ENCODE data around the gene MUS81. TPM values are rescaled to one million over a fixed set of nuclear protein-coding genes. Genes with fewer than 3 reads are reported as not detected.

Gene MUS81
- total and polyA plus RNA-seq, 2 of the 4 experiments (the other 2 are of a cell fraction), result 23.7 to 47.9 TPM

GRCh38 chr11:65851083-65851579 is 9.1 kb upstream of the MUS81 start:
- Histone ChIP-seq H4K5ac (ENCODE audit: low read depth, low read length) (no peak overlapping the region), H3K9ac (ENCODE audit: low read depth, low read length) (no peak overlapping the region), H3K27ac (ENCODE audit: insufficient read depth, low read length) (no peak overlapping the region), H3K23ac (ENCODE audit: low read depth, low read length) (no peak overlapping the region), H3K4me2 (ENCODE audit: low read depth, low read length) (no peak overlapping the region), H4K20me1 (ENCODE audit: insufficient read depth, low read length) (peaks cover 62% of the 10 kb centered on the region), H3K4me1 (ENCODE audit: control insufficient read depth, insufficient read depth, low read length) (peaks cover 3% of the 10 kb centered on the region; the same call in 1 of the 2 replicates), H3K56ac (ENCODE audit: extremely low read depth, insufficient read depth, low read length) (no peak overlapping the region), H3K4me3 (ENCODE audit: insufficient read depth, low read depth, low read length) (no peak overlapping the region), H3K14ac (replicated peaks; ENCODE audit: low read depth, low read length) (no peak overlapping the region), H2BK120ac (ENCODE audit: low read depth, low read length) (no peak overlapping the region), H2AFZ (replicated peaks; ENCODE audit: low read length, poor library complexity) (peak overlapping the region; percentile 34), H3K9me1 (ENCODE audit: insufficient read depth, low read length) (peaks cover 27% of the 10 kb centered on the region), H3K27me3 (ENCODE audit: control insufficient read depth, insufficient read depth, low read length) (no peaks in the 10 kb centered on the region), H3K79me1 (ENCODE audit: low read depth in 1 of 2, low read length in 2 of 2) (peaks cover 20 to 48% of the 10 kb centered on the region in 2 experiments), H2BK20ac (ENCODE audit: low read depth, low read length) (no peak overlapping the region), H3K4ac (ENCODE audit: low read depth, low read length) (no peak overlapping the region), H2AK9ac (replicated peaks; ENCODE audit: low read depth, low read length, poor library complexity) (peak overlapping the region; percentile 71), H2BK5ac (ENCODE audit: low read depth, low read length, poor library complexity, severe bottlenecking) (no peak overlapping the region), H3K18ac (ENCODE audit: low read depth, low read length) (no peak overlapping the region), H4K8ac (ENCODE audit: low read depth in 2 of 2, low read length in 2 of 2) (no peak overlapping the region), H3K9me3 (ENCODE audit: control insufficient read depth, insufficient read depth, low read length) (no peaks in the 10 kb centered on the region), H4K91ac (ENCODE audit: insufficient read depth, low read depth, low read length) (no peak overlapping the region), H2BK15ac (ENCODE audit: low read depth, low read length) (no peak overlapping the region), H2AK5ac (ENCODE audit: low read depth, low read length) (no peak overlapping the region), H3K36me3 (ENCODE audit: control insufficient read depth, insufficient read depth, low read length) (peaks cover 53% of the 10 kb centered on the region)
- ATAC-seq (ENCODE audit: low read depth), result peak; percentile 24
- no CpG with 5 or more reads among the region's 14 CpGs for WGBS, 2 experiments (ENCODE audit: extremely low coverage in 2 of 2, insufficient read length in 1 of 2)
- TF ChIP-seq RFX5 (IDR thresholded peaks at IDR 0.05; ENCODE audit: low read depth, low read length) (no peak), BHLHE40 (IDR thresholded peaks at IDR 0.05; ENCODE audit: low read depth, low read length) (no peak), SMC3 (IDR thresholded peaks at IDR 0.05; ENCODE audit: low read depth, low read length) (no peak), CEBPB (IDR thresholded peaks at IDR 0.05; ENCODE audit: low read depth, low read length) (no peak), CTCF (conservative IDR thresholded peaks at IDR 0.05; ENCODE audit: low read depth, low read length) (peak; percentile 27), POLR2A (IDR thresholded peaks at IDR 0.05; ENCODE audit: low read depth, low read length) (peak; percentile 35; the same call in 1 of the 2 replicates)
- no TSS peak for BruUV-seq (replicated peaks)
- in situ Hi-C loops (cut with MboI; ENCODE audit: low sequenced_read_pairs), result no loop called here
- DNase-seq, result no peak
- intact Hi-C loops (cut with micrococcal nuclease), result no loop called here
- ChIA-PET CTCF (interaction anchor here (0.7 to 1.1 kb wide), 2 partner anchors 14 to 33 kb away, joined by 3 read pairs; no protein-coding TSS in a partner anchor), POLR2A (ENCODE audit: unreplicated experiment) (no interaction called here)
- dilution Hi-C loops (cut with HindIII; ENCODE audit: low sequenced_read_pairs, unreplicated experiment), result no loop called here

Measured in IMR-90 (cell line).